ENCODE measurements around the gene RAB35. TPM values are rescaled to one million over a fixed set of nuclear protein-coding genes. Genes with fewer than 3 reads are reported as not detected.

RAB35 gene
- total and polyA plus RNA-seq, 2 experiments from 2014 or later, result 9.9 to 16.9 TPM

- Mint-ChIP-seq H3K4me1 (no peaks in the 10 kb centered on the region), H3K27ac (no peak overlapping the region), H3K36me3 (ENCODE audit: low read depth) (peaks cover 72% of the 10 kb centered on the region), H3K4me3 (no peak overlapping the region), H3K9me3 (no peaks in the 10 kb centered on the region), H3K27me3 (ENCODE audit: insufficient read depth, low read depth, poor library complexity) (no peaks in the 10 kb centered on the region)
- no peak overlapping the region for H2AFZ ChIP-seq
- H3K27ac ChIP-seq (ENCODE audit: low read depth), result no peak overlapping the region
- DNase-seq (ENCODE audit: low spot score) (no peak), ATAC-seq (no peak)
- TF ChIP-seq ZNF331 (CRISPR knock-in tag; IDR thresholded peaks at IDR 0.05; ENCODE audit: low read depth) (no peak), CTCF (conservative IDR thresholded peaks at IDR 0.05; ENCODE audit: low read depth in 2 of 2) (no peak), ZNF462 (CRISPR knock-in tag; IDR thresholded peaks at IDR 0.05) (no peak), EZH2 (IDR thresholded peaks at IDR 0.05; ENCODE audit: low read depth, unreplicated experiment) (no peak), POLR2AphosphoS5 (IDR thresholded peaks at IDR 0.05; ENCODE audit: low read depth) (no peak), JUNB (IDR thresholded peaks at IDR 0.05; ENCODE audit: unreplicated experiment) (no peak), NANOG (IDR thresholded peaks at IDR 0.05; ENCODE audit: borderline replicate concordance) (no peak), REST (IDR thresholded peaks at IDR 0.05; ENCODE audit: unreplicated experiment) (no peak), EZH2phosphoT487 (IDR thresholded peaks at IDR 0.05; ENCODE audit: unreplicated experiment) (no peak), ZNF114 (CRISPR knock-in tag; IDR thresholded peaks at IDR 0.05) (no peak), STAT1 (IDR thresholded peaks at IDR 0.05; ENCODE audit: unreplicated experiment) (no peak), ETS1 (IDR thresholded peaks at IDR 0.05) (no peak), CREB1 (CRISPR knock-in tag; IDR thresholded peaks at IDR 0.05; ENCODE audit: low read depth) (no peak)
- H3K4me1 ChIP-seq (ENCODE audit: insufficient read depth), result no peaks in the 10 kb centered on the region
- no peak overlapping the region for H3K4me2 ChIP-seq
- no peak overlapping the region for H3K4me3 ChIP-seq
- H3K36me3 ChIP-seq (ENCODE audit: insufficient read depth), result peaks cover 59% of the 10 kb centered on the region
- H3F3A ChIP-seq (replicated peaks; ENCODE audit: low read depth), result 0 out of 2 replicates have a peak, but pooled peaks cover 3% of the 10 kb centered on the region
- no peaks in the 10 kb centered on the region for H3K9me2 ChIP-seq (ENCODE audit: insufficient read depth)
- no peaks in the 10 kb centered on the region for H3K27me3 ChIP-seq (ENCODE audit: insufficient read depth)
- peaks cover 2% of the 10 kb centered on the region; the same call in 1 of the 2 replicates for H4K20me1 ChIP-seq (replicated peaks; ENCODE audit: insufficient read depth)
- H3K79me2 ChIP-seq (replicated peaks; ENCODE audit: insufficient read depth), result 0 out of 2 replicates have a peak, but pooled peaks cover 2% of the 10 kb centered on the region
Measured at GRCh38 chr12:120162763-120163162, 46.2 kb upstream of the RAB35 start.

Data from GM23338 (cell line).